Dermis blood vessel endothelial cell (primary cell): Measurements from ENCODE around the gene FANCC. TPM values are rescaled to one million over a fixed set of nuclear protein-coding genes. Genes with fewer than 3 reads are reported as not detected.
A peak's percentile ranks its signal among the peaks of the same experiment; 100 is the strongest.
"Not testable (repeated sequence)": the region's sequence is repeated elsewhere in the genome, so short reads cannot be mapped to it uniquely, and the experiment has no call there.

ENCODE experiments used
- DNase-seq: peaks from one replicate; pipeline ENCODE4 v3.0.0; 2010
- total RNA-seq: library from RNA; depleted of rRNA; stranded (reverse); fragments of >200 nt; gene quantifications from 2 replicates; pipeline ENCODE4 v1.2.3, GENCODE V29; 2014

The FANCC gene
- total RNA-seq, 1 donor from 2014 or later, result 5.3 TPM

DNA sequence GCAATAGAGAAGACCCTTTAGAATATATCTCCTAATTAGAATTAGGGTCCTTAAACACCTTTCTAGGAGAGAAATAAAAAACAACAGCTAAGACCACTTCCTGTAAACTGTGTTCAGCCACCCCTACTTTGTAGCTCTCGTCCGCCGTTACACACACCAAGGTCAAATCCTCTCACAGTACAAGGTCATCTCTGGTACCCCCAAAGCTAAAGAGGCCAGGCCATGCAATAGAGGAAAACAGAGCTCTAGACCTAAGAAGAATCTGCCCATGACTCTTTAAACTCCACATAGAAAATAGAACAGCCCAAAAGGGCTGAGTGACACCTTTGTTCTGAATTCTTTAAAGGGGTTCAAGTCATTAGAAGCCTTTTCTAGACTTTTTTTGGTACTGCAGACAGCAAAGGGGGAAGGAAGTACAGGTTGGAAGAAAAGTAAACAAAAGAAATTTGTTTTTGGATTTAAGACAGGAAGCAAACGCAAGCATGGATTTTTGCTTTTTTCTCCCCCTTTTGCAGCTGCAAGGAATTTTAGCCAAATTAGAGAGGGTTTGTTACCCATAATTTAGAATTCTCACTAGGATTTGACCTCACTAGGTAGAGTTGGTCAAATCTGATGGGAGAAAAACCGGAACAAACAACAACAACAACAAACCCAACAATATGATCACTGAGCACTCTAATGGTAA is 13.4 kb upstream of the FANCC start:
- no peak for DNase-seq

GRCh38 chr9:95329061-95329460 is 11.6 kb upstream of the FANCC start:
- DNase-seq, result not testable (repeated sequence)

DNA sequence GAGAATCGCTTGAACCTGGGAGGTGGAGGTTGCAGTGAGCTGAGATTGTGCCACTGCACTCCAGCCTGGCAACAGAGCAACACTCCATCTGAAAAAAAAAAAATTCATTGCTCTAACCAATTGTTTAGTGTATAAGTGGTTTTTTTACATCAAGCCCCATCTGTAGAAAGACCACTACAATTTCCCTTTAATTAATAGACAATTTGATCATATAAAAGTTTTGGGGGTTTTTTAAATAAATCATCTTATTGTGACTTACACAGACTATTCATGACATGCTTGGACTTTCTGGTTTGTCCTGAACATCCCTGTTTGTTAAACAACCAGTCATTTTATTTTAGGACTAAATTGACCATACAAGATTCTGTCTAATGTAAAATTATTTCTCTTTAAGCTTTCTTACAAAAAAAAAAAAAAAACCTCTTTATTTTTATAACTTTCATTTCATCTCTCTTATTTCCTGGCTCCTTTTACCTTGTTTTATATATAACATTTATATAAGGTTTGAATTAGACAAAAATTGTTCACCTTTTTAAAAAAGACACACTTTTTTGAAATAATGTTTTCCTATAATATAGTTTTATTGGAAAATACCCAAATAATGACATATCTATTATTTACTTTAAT is 9.8 kb upstream of the FANCC start:
- DNase-seq, result no peak

DNA sequence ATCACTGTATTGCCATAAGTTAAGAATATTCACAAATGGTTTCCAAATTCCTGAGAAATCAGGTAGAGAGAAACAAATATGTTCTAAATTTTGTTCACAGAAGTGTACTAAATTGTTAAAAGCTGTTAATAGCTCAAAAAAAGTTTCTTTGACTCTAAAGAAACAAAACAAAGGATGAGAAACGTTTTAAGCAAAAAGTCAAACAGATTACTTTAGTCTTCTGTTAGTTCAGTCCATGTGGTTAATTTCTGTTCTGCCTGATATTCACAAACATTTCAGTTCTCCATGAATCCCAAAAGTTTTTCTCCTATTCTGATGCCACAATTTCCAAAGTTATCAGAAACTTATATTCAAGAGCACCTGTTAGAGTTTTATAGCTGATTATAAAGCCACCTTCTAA is 7.7 kb upstream of the FANCC start:
- DNase-seq, result no peak

DNA sequence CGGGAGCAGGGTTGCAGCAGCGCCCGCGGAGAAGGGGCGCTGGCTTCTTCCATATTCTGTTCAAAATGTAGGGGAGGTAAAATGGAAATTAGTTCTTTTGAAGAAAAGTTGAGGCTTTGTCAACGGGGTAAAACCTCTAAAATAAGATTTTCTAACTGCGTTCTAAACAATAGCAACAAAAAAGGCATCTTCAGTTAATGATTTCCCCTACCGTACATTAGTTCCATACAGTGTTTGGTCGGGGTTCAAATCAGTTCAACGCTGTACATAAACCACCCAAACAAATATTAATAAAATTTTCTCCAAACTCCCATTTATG is 343 bp upstream of the FANCC start:
- no peak for DNase-seq

- peak; percentile 61 for DNase-seq
Observed at GRCh38 chr9:95316794-95317118, 753 bp downstream of the FANCC start.

- DNase-seq, result peak; percentile 10
Observed at GRCh38 chr9:95316274-95316673, 1.2 kb downstream of the FANCC start.

- no peak for DNase-seq
Observed at GRCh38 chr9:95315108-95315746, 2.3 kb downstream of the FANCC start.

- DNase-seq, result peak; percentile 80
Observed at GRCh38 chr9:95313010-95313498, 4.5 kb downstream of the FANCC start.

DNA sequence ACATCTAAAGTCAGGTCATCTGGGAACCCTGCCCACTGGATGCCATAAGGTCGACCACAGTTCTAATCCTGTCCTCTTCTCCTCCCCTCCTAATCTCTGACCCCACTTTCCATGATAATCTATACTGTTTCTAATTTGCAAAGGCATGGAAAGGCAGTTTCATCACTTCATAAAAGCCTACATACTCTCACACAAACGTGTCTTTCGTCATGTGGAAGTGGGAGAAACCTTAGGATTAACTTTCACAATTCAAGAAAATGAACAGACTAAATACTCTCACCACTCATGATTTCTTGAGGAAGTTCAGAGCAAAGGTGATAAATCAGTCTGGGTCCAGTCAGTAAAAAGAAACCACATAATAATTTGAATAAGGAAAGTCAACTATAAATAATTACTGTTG is 5.5 kb downstream of the FANCC start:
- no peak for DNase-seq

- DNase-seq, result no peak
Observed at GRCh38 chr9:95307538-95307937, 10.0 kb downstream of the FANCC start.

- no peak for DNase-seq
Observed at GRCh38 chr9:95306819-95307218, 10.7 kb downstream of the FANCC start.

- peak; percentile 35 for DNase-seq
Observed at GRCh38 chr9:95305770-95306492, 11.6 kb downstream of the FANCC start.

- peak; percentile 37 for DNase-seq
Observed at GRCh38 chr9:95302479-95302878, 15.0 kb downstream of the FANCC start.

DNA sequence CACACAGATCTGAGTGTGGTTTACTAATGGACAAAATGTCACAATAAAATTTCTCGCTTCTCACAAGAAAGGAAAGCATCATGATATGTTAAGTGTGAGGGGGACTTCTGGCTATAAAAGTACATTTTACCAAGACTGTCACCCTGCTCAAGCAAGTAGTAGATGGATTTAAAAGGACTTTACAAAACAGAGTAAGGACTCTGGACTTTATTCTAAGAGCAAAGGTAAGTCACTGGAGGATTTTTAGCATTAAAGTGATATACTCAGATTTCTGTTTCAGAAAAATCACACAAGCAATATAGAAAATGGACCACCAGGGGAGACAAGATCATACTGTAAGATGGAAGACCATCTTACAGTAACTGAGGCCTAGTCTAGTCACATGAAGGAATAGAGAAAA is 19.7 kb downstream of the FANCC start:
- no peak for DNase-seq

DNA sequence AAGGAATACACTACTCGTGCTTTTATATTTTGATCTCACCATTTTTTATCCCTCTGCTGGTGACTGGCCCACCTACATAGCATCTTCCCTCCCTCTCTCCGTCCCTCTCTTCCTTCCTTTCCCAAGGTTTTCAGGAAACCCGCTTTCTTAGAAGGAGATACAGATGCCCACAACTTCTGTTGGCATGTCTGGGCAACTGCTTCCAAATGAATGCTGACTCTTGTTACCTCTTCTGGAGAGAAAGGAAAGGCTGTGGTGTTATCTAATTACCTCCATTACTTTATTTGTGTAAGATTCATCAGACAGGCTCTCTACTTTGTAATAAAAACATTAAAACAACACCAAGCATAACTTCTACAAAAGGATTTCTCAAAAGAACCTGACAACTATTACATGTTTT is 20.2 kb downstream of the FANCC start:
- no peak for DNase-seq

DNA sequence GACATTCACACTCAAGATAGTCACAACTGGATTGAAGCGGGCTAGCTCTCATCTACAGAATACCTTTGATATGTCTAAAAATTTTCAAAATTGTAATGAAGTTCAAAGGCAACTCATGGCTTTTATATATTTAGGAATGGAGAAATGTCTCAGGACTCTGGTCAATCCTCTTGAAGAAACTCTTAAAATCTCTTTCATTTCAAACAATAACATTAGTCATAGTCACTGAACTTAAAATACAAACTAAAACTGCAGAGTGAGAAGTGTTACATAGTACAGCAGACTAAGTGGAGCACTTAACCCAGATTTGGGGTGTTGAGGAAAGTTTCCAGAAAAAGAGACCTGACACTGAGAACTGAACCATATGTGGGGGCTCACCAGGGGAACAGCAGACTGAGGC is 20.7 kb downstream of the FANCC start:
- no peak for DNase-seq

GRCh38 chr9:95293296-95293695 is 24.2 kb downstream of the FANCC start:
- not testable (repeated sequence) for DNase-seq

DNA sequence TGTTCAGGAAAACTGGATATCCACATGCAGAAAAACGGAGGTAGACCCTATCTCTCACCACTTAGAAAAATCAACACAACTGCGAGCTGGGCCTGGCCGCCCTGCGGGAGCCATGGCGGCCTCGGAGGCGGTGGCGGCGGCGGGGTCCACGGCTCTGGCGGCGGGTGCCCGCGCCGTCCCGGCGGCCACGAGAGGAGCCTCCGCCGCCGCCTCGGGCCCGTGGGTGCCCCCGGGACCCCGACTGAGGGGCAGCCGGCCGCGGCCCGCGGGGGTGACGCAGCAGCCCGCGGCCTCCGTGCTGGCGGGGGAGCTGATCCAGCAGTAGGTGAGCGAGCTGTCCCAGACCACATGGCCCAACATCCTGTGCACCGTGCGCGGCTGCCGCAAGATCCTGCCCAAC is 25.3 kb downstream of the FANCC start:
- no peak for DNase-seq

- peak; percentile 34 for DNase-seq
Observed at GRCh38 chr9:95286151-95286550, 31.4 kb downstream of the FANCC start.

DNA sequence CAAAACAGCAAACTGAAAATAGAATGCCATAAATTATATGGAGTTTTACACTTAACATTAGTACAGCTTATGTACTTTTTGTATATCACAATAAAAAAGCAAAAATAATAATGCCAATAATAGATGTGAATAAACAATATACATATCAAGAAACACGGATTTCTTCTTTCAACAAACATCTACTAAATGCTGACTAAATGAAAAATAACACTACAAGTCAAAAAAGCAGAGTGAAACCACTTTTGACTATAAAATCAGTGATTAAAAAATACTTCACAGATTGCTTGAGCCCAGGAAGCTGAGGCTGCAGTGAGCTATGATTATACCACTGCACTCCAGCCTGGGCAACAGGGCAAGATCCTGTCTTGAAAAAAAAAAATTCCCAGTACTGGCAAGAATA is 32.2 kb downstream of the FANCC start:
- no peak for DNase-seq

DNA sequence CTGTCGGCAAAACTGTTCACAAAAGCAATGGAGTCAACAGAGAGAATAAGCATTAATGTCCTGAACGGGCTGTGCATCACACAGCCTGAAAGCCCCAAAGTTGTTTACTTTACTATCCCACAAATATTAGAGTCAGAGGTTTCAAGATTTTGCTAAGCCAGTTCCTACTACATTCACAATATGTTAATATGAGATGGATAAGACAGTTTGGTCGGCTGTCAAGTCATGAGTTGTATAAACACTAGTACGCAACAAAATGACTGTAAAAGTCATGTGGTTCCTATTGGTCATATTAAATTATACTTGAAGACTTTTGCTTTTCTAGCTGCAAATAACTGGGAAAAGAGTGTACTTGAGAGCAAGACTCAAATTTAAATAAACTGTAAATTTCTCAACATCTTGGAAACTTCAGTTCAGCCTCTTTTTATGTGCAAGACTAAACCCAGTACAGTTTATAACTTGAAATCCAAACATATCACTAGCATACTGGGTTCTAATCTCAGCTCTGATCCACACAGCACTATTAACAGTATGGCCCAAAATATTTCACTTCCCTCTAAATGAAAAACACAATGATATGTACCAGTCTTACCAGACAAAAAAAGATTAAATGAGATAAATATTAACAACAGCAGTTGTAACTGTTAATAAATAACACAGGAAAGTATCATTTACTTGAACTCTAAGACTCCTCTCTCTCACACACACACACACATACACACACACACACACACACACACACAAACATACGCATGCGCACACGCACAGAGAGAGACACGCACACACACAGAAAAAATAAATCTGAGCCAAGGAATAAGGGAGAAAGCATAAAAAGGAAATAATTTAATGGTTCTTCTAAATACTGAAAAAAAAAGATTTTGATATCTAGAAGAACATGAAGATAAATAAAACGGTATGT is 33.1 kb downstream of the FANCC start:
- no peak for DNase-seq

GRCh38 chr9:95283673-95284072 is 33.8 kb downstream of the FANCC start:
- no peak for DNase-seq
